HG03039 (cell line): ENCODE data around the gene R3HCC1L.

Experiments
- ATAC-seq: cut with Tn5 transposase; IDR thresholded peaks from one replicate; pipeline ENCODE4 v1.9.1; 2021; ENCODE audit warnings: mild to moderate bottlenecking, moderate library complexity; ENCODE audit not compliant: unreplicated experiment

R3HCC1L gene

DNA sequence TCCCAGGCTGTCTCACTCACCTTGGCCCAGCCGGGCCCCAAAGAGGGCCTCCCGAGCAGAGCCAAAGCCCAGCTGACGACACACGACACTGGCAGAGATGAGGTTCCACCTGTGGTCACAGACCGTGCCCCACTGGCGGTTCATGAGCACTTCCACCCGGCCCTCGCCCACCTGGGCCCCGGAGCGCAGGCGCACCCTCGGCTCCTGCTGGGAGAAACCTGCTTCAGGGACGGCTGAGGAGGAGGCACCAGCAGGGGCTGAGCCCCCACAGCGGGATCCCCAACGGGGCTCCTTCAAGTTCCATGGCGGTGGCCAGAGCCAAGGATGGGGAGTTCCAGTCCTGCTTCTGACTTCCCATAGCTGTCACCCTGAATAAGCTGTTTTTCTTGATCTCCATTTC lies 123.5 kb downstream of the R3HCC1L start:
- no peak for ATAC-seq

- no peak for ATAC-seq
Measured at GRCh38 chr10:98258683-98259454, 124.4 kb downstream of the R3HCC1L start.

DNA sequence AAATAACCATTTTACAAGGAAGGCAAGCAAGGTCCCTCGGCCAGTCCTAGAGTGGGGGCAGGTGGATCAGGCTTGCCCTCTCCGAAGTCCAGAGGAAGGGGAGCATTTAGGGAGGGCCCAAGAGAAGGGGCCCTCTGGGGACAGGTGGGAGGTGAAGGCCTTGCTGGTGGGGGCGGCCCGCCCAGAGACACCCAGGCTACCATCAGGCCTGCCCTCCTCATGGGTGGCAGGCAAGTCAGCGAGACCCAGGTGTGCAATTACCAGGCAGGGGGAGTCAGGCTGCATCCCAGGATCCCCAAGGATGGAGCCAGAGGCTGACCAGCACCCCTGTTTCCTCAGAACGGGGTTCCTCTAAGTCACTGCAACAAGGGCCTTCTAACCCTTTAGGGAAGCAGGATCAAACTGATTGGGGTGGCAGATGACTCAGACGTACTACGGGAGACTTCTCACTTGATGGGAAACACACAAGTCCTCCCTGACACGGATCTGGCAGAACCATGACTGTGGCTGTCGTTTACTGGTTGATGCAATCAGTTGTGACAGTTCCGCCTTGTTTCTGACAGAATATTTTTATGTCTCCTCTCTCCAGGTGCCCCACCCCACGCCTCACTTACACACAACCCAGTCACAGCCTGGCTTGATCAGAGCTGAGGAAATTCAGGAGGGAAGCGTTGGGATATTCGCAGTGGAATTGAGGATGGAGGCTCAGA lies 125.3 kb downstream of the R3HCC1L start:
- no peak for ATAC-seq

DNA sequence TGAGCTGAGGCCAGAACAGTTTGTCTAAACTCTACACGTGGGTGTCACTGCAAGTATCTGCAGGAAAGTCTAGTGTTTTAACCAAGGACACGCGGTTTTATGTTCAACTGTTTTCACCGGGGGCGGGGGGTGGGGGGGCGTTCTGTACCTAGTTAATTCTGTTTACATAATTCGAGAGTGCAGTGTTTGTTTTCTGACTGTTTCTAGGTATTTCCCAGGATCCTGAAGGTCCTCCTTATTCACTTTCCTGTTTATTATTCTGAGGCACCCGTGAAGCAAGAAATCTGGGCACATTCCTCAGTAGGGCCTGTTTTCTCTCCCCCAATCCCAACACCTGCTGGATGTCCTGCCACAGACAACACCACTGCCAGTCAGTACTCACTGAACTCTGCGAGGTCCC lies 125.9 kb downstream of the R3HCC1L start:
- ATAC-seq, result no peak

GRCh38 chr10:98260752-98261151 lies 126.3 kb downstream of the R3HCC1L start:
- no peak for ATAC-seq

- no peak for ATAC-seq
Measured at GRCh38 chr10:98261436-98262277, 127.2 kb downstream of the R3HCC1L start.

GRCh38 chr10:98262571-98262970 lies 128.1 kb downstream of the R3HCC1L start:
- ATAC-seq, result no peak

GRCh38 chr10:98263088-98263487 lies 128.6 kb downstream of the R3HCC1L start:
- ATAC-seq, result no peak

DNA sequence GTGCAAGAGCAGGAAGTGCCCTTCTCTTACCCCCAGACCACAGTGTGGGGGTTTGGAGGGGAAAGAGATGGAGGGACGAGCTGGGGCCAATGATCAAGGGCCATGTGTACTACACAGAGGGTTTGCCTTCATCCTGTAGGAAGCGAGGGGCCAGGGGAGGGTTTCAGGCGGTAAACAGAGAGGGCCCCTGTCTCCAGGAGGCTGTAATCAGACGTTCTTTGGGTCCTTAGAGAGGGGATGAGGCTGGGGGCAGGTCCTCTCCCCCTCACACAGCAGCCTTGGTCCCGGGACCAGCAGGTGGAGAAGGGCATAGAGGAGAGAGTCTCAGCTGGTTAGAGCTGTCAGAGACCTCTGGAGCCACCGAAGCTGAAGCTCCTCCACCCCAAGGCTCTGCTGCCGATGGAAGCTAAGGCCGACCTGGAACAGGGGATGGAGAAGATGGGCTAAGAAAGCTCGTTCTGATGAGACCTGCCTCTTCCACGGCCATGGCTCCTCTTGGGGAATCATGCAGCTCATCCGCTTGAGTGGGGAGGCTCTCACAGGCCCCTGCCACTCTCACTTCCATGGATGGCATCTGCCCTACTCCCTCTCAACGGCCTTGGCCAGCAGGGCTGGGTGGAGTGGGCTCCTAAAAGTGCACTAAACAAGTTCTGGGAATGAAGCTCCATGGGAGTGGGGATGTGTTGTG lies 130.1 kb downstream of the R3HCC1L start:
- no peak for ATAC-seq

DNA sequence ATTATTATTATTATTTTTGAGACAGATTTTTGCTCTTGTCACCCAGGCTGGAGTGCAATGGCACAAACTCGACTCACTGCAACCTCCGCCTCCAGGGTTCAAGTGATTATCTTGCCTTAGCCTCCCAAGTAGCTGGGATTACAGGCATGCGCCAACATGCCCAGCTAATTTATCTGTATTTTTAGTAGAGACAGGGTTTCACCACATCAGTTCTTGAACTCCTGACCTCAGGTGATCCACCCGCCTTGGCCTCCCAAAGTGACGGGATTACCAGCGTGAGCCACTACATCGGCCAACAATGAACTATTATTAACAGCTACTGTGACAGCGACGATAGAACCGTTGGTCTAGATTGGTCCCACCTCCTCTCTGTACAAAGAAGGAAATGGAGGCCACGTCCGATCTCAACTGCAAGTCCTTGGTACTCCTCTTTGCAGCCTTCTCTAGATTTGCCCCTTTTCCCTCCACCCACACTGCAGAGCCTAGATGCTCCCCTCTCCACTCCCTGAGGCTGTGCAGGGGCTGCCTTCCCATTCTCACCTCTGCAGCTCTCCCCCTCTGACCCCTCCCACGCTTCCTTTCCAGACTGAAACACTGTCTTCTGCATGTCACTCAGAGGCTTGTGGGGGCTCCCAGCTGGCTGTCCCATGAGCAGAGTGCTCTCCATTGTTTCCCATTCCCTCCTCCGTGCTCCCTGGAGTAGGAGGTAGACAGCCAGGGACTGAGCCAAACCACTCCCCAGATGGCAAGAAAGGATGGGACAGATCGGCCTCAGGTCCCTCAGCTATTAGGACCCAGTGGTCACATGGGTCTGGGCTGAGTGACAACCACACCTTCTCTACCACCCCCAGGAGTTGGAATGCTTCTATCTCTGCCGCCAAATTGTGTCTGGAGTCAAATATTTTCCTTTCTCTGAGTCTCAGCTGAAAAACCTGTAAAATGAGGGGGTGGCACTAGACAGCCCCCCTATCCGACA lies 131.2 kb downstream of the R3HCC1L start:
- ATAC-seq, result no peak

DNA sequence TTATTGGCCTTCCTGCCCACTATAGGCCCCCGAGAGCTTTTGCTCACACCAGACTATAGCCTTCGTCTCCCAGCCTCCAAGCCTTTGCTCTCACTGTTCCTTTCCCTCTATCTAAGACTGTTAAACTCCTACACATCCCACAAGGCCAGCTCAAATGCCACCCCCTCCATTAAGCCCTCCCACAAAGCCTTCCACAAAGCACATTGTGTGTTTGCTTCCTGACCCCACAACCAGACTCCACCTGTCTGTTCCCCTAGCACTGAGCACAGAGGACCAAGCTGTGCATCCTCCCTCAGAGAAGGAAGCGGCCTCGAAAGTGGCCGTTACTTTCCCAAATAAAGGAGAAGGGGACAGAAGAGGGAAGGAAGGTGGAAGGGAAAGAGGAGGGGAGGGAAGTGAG lies 132.2 kb downstream of the R3HCC1L start:
- ATAC-seq, result no peak

GRCh38 chr10:98267069-98267893 lies 132.8 kb downstream of the R3HCC1L start:
- ATAC-seq, result no peak

- no peak for ATAC-seq
Measured at GRCh38 chr10:98267894-98268693, 133.6 kb downstream of the R3HCC1L start, which contains the start of gene LOXL4. TSS of gene LOXL4 (minus strand) at chr10:98268194. CDS start at chr10:98263019, 5,175 bp downstream.

GRCh38 chr10:98268694-98269431 lies 134.4 kb downstream of the R3HCC1L start:
- no peak for ATAC-seq

- no peak for ATAC-seq
Measured at GRCh38 chr10:98269435-98269912, 135.0 kb downstream of the R3HCC1L start.

DNA sequence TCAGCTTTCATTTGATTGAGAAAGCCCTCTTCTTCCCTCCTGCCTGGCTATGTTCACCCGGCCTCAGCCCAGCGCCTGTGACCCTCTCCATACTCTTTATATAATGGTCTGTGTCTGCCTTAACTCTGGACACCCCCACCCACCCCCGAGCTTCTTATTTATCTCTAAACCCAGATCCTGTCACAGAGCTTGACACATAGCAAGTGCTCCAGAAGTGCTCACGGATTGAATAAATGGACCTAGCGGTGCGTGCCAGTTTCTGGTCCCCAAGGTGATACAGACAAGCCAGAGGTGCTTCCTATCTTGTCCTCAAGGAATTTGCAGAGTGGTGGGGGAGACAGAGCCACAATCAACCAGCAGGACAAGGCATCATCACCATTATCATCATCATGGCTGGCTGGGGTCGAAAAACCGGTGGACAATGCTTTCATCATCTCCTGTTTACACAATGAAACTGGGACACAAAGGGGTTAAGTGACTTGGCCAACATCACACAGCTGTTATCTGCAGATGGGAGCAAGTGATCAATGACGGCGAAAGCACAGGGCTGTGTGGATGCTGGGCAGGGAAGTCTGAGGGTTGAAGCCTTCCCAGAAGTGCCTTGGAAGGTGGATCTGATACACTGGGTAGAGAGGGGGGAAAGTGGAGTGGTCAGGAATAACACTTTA lies 135.8 kb downstream of the R3HCC1L start:
- no peak for ATAC-seq

GRCh38 chr10:98270786-98271185 lies 136.3 kb downstream of the R3HCC1L start:
- no peak for ATAC-seq
